ENCODE data around the gene SLX4IP. TPM values are rescaled to one million over a fixed set of nuclear protein-coding genes. Genes with fewer than 3 reads are reported as not detected.

SLX4IP gene
- total RNA-seq, 2 experiments from 2014 or later = 1.6 to 1.8 TPM

- peaks cover 26% of the 10 kb centered on the region for H3K36me3 Mint-ChIP-seq (ENCODE audit: low read depth)
- Histone ChIP-seq H3K36me3 (ENCODE audit: insufficient read depth, low read length) (no peaks in the 10 kb centered on the region), H3K4me3 (ENCODE audit: low read length) (no peak overlapping the region), H3K9me3 (ENCODE audit: control insufficient read depth in 1 of 2, insufficient read depth in 1 of 2, low read length in 2 of 2) (no peaks in the 10 kb centered on the region), H3K4me1 (ENCODE audit: insufficient read depth, low read length) (peaks cover 5% of the 10 kb centered on the region), H3K27me3 (ENCODE audit: control insufficient read depth in 1 of 2, insufficient read depth in 2 of 2, low read length in 2 of 2) (no peaks in the 10 kb centered on the region), H3K27ac (ENCODE audit: low read depth in 1 of 2, low read length in 2 of 2) (no peak overlapping the region)
- intact Hi-C loops (cut with DNase I, micrococcal nuclease) = no loop called here
- POLR2A ChIA-PET = no interaction called here
- DNase-seq (no peak), ATAC-seq (ENCODE audit: poor library complexity) (no peak)
- CTCF ChIA-PET = no interaction called here
- H3K4me1 Mint-ChIP-seq (ENCODE audit: low read depth) = peaks cover 7% of the 10 kb centered on the region
- TF ChIP-seq CTCF (IDR thresholded peaks at IDR 0.05) = no peak
- no peak overlapping the region for H3K27ac Mint-ChIP-seq
- H3K27me3 Mint-ChIP-seq = no peaks in the 10 kb centered on the region
- H3K9me3 Mint-ChIP-seq = peaks cover 2% of the 10 kb centered on the region
- H3K4me3 Mint-ChIP-seq = no peak overlapping the region
Observed at GRCh38 chr20:10463622-10464021, 28.5 kb downstream of the SLX4IP start.

GRCh38 chr20:10465135-10465534 is 30.0 kb downstream of the SLX4IP start:
- Histone ChIP-seq H3K27ac (ENCODE audit: low read depth in 1 of 2, low read length in 2 of 2) (no peak overlapping the region), H3K9me3 (ENCODE audit: control insufficient read depth in 1 of 2, insufficient read depth in 1 of 2, low read length in 2 of 2) (no peaks in the 10 kb centered on the region), H3K36me3 (ENCODE audit: insufficient read depth, low read length) (no peaks in the 10 kb centered on the region), H3K27me3 (ENCODE audit: control insufficient read depth in 1 of 2, insufficient read depth in 2 of 2, low read length in 2 of 2) (no peaks in the 10 kb centered on the region), H3K4me1 (ENCODE audit: insufficient read depth, low read length) (peaks cover 5% of the 10 kb centered on the region), H3K4me3 (ENCODE audit: low read length) (no peak overlapping the region)
- POLR2A ChIA-PET = no interaction called here
- H3K36me3 Mint-ChIP-seq (ENCODE audit: low read depth) = peaks cover 13% of the 10 kb centered on the region
- intact Hi-C loops (cut with DNase I, micrococcal nuclease) = loop anchor here in 1 of 2 experiments (5.0 kb wide), 1 partner anchor 57 kb away; no protein-coding TSS in a partner anchor
- H3K4me1 Mint-ChIP-seq (ENCODE audit: low read depth) = peaks cover 7% of the 10 kb centered on the region
- TF ChIP-seq CTCF (IDR thresholded peaks at IDR 0.05) = no peak
- no peaks in the 10 kb centered on the region for H3K27me3 Mint-ChIP-seq
- no peak overlapping the region for H3K4me3 Mint-ChIP-seq
- DNase-seq (no peak), ATAC-seq (ENCODE audit: poor library complexity) (no peak)
- no peak overlapping the region for H3K27ac Mint-ChIP-seq
- H3K9me3 Mint-ChIP-seq = no peaks in the 10 kb centered on the region
- CTCF ChIA-PET = no interaction called here

DNA sequence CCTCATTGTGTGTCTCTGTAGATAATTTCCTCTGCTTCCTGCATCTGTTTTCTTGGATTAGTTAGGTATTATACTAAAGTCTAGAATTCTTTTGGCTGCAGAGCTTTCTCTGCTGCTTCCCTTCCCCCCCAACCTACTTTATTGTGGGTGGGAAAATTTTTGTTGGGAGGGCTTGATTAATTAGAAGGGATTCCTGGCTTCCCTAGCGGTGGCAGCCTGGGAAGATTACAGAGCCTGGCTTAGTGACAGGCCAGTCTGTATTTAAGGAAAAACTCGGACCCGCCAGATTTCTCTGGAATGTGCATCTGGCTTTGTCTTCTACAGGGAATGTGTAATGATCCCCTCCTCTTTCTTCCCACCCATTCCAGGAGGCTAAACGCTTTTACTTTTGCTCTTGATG is 31.2 kb downstream of the SLX4IP start:
- Histone ChIP-seq H3K4me3 (ENCODE audit: low read length) (no peak overlapping the region), H3K4me1 (ENCODE audit: insufficient read depth, low read length) (peaks cover 4% of the 10 kb centered on the region), H3K27ac (ENCODE audit: low read depth in 1 of 2, low read length in 2 of 2) (no peak overlapping the region), H3K36me3 (ENCODE audit: insufficient read depth, low read length) (no peaks in the 10 kb centered on the region), H3K9me3 (ENCODE audit: control insufficient read depth in 1 of 2, insufficient read depth in 1 of 2, low read length in 2 of 2) (no peaks in the 10 kb centered on the region), H3K27me3 (ENCODE audit: control insufficient read depth in 1 of 2, insufficient read depth in 2 of 2, low read length in 2 of 2) (no peaks in the 10 kb centered on the region)
- H3K36me3 Mint-ChIP-seq (ENCODE audit: low read depth) = peaks cover 9% of the 10 kb centered on the region
- peaks cover 7% of the 10 kb centered on the region for H3K4me1 Mint-ChIP-seq (ENCODE audit: low read depth)
- no peak for TF ChIP-seq CTCF (IDR thresholded peaks at IDR 0.05)
- H3K27me3 Mint-ChIP-seq = no peaks in the 10 kb centered on the region
- intact Hi-C loops (cut with DNase I, micrococcal nuclease) = loop anchor here in 1 of 2 experiments (5.0 kb wide), 1 partner anchor 56 kb away; no protein-coding TSS in a partner anchor
- H3K27ac Mint-ChIP-seq = no peak overlapping the region
- CTCF ChIA-PET = no interaction called here
- POLR2A ChIA-PET = no interaction called here
- DNase-seq (no peak), ATAC-seq (ENCODE audit: poor library complexity) (no peak)
- H3K4me3 Mint-ChIP-seq = no peak overlapping the region
- H3K9me3 Mint-ChIP-seq = no peaks in the 10 kb centered on the region

All from CD4-positive, alpha-beta T cell (primary cell).